OCI-LY3 (cell line): ENCODE data around the gene HOXC11.

Experiments
- EZH2phosphoT487 ChIP-seq: fragments of 200-600 bp; shearing (Covaris generic); IDR thresholded peaks from 2 replicates; pipeline ENCODE4 v1.6.1; 2018; ENCODE audit warnings: antibody characterized with exemption, mixed run types, low read depth
- TF ChIP-seq, protein P1 (sequence below): fragments of 200-600, 300-600 bp; sonication (generic); IDR thresholded peaks from 2 replicates; pipeline ENCODE4 v1.5.1; 2014; ENCODE audit warnings: antibody characterized with exemption, low read length, low read depth

DNA sequence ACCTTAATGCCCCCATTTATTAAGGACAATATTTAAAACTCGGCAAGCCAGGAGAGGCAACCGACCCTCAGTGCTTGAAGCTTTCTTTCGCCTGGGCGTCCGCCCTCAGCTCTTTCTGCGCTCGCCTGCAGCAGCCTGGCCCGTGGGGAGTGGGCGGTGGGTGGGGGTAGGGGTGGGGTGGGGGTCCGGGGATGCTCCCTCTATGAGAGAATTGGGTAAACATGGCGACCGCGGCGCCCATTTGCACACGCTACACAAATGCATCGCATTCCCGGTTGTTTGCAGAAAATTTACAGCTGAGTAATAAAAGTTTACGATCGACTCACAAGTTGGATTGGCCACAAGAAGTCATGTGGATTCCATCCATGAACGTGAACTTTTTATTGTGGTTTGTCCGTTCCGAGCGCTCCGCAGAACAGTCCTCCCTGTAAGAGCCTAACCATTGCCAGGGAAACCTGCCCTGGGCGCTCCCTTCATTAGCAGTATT, 43.6 kb downstream of the HOXC11 start:
- TF ChIP-seq, protein P1, sequence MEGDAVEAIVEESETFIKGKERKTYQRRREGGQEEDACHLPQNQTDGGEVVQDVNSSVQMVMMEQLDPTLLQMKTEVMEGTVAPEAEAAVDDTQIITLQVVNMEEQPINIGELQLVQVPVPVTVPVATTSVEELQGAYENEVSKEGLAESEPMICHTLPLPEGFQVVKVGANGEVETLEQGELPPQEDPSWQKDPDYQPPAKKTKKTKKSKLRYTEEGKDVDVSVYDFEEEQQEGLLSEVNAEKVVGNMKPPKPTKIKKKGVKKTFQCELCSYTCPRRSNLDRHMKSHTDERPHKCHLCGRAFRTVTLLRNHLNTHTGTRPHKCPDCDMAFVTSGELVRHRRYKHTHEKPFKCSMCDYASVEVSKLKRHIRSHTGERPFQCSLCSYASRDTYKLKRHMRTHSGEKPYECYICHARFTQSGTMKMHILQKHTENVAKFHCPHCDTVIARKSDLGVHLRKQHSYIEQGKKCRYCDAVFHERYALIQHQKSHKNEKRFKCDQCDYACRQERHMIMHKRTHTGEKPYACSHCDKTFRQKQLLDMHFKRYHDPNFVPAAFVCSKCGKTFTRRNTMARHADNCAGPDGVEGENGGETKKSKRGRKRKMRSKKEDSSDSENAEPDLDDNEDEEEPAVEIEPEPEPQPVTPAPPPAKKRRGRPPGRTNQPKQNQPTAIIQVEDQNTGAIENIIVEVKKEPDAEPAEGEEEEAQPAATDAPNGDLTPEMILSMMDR, result no peak
- TF ChIP-seq EZH2phosphoT487, result no peak
